Activated CD8-positive, alpha-beta memory T cell treated with anti-CD3 and anti-CD28 coated beads, Interleukin-2, amount 50 U/mL, for 1 hour (primary cell): ENCODE results near the gene CCNJ.
"Not testable (repeated sequence)": the region's sequence is repeated elsewhere in the genome, so short reads cannot be mapped to it uniquely, and the experiment has no call there.

ENCODE experiments used
- DNase-seq: peaks from one replicate; pipeline ENCODE4 v3.0.0-alpha.2; 2020; ENCODE audit errors: extremely low read depth

The CCNJ gene

GRCh38 chr10:96043033-96043892 lies at the start of gene CCNJ:
CCNJ (plus strand) TSS chr10:96043583; CDS start chr10:96044394, 811 bp downstream.
- DNase-seq: peak; percentile 41

- DNase-seq: not testable (repeated sequence)
These were observed 49.0 kb upstream of the CCNJ start for GRCh38 chr10:95994376-95994775.

- no peak for DNase-seq
These were observed 45.1 kb upstream of the CCNJ start for GRCh38 chr10:95998255-95998784.

- DNase-seq: no peak
These were observed 29.4 kb upstream of the CCNJ start for GRCh38 chr10:96013956-96014355.

DNA sequence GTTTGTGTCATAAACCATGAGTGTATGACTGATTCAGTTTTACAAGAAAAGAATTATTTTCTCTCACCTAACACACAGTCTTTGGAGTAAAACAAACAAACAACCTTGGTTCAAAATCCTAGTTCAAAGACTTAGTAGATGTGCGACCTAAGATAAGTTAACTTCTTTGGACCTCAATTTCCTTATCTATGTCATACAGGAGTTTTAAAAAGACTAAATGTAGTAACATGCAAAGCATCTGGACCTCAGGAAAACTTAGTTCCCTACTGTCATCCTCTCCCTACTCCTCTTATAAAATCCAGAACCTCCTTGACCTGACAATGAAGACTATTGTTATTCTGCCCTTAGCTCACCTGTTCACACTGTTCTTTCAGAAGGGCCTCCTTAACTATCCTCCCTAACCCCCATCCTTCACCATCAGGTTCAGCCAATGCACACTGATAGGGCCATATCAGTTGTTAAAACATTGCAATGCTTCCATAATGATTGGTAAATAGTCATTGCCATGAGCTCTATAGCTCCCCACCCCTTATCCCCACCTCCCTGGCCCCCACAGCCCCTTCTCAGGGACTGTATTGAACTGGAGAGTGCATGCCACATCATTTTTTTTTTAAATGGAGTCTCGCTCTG lies 28.8 kb upstream of the CCNJ start:
- DNase-seq: no peak

GRCh38 chr10:96017191-96017687 lies 26.1 kb upstream of the CCNJ start:
- DNase-seq: peak; percentile 8

DNA sequence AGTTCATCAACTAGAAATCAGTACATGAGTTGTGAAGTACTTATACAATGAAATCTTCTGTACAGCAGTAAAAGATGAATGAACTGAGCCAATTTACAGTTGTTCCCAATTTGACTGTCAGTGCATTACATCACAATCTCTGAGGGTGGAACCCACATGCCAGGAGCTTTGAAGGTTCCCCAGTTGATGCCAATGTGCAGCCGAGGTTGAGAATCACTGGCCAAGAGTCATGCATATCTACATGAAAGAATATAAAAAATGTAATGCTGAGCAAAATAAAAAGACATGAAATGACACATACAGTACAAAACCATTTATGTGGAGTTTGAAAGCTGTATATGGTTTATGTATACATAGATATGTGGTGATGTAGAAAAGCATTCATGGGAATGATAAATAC lies 22.1 kb upstream of the CCNJ start:
- DNase-seq: no peak

- no peak for DNase-seq
These were observed 20.6 kb upstream of the CCNJ start for GRCh38 chr10:96022739-96023138.

GRCh38 chr10:96023168-96023567 lies 20.2 kb upstream of the CCNJ start:
- DNase-seq: no peak

- DNase-seq: no peak
These were observed 17.8 kb upstream of the CCNJ start for GRCh38 chr10:96025566-96025965.

DNA sequence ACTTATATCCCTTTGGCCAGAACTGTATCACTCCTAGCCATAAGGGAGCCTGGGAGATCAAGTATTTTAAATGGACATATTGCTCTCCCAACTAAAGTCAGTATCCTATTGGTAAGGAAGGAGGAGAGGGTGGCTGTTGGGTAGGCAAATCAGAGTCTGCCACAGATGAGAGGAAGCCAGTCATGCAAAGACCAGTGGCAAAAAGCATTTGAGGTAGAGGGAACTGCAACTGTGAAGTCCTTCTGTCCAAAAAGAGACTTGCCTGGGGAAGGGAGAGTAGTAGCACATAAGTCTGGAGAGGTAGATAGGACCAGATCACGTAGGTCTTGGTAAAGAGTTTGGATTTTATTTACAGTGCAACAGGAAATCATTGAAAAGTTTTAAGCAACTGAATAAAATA lies 8.8 kb upstream of the CCNJ start:
- DNase-seq: no peak

- DNase-seq: no peak
These were observed 4.7 kb upstream of the CCNJ start for GRCh38 chr10:96038476-96039387.

DNA sequence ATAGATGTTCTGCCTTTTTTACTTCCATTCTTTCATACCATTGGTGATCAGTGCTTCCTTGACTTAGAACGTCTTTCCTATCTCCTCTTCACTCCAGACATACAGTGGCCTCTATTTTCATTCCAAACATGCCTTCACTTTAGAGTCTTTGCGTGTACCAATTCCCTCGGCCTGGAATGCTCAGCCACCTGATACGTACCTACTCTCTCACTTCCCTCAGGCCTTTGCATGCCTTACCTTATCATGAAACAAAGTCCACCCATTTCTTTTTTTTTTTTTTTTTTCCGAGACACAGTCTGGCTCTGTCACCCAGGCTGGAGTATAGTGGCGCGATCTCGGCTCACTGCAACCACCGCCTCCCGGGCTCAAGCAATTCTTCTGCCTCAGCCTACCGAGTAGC lies 2.2 kb upstream of the CCNJ start:
- no peak for DNase-seq

GRCh38 chr10:96043893-96044715 lies 721 bp downstream of the CCNJ start:
- no peak for DNase-seq

GRCh38 chr10:96044736-96045135 lies 1.4 kb downstream of the CCNJ start:
- no peak for DNase-seq

DNA sequence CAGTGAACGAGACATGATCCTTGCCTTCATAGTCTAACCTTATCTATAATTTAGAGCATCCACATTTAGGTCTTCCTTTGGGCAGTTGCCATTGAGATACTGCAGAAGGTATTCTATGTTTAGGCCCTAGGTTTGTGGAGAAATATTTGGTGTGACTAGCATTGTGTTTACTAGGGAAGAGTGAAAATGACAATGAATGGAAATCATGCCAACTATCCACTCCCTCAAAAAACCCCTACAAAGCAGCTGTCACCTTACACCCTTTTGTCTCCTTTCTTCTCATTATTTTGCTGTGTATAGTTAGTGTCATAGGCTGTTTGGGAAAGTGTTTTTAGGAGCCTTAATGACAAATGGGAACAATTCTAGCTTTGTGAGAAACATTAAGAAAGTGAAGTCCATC lies 3.2 kb downstream of the CCNJ start:
- DNase-seq: no peak

DNA sequence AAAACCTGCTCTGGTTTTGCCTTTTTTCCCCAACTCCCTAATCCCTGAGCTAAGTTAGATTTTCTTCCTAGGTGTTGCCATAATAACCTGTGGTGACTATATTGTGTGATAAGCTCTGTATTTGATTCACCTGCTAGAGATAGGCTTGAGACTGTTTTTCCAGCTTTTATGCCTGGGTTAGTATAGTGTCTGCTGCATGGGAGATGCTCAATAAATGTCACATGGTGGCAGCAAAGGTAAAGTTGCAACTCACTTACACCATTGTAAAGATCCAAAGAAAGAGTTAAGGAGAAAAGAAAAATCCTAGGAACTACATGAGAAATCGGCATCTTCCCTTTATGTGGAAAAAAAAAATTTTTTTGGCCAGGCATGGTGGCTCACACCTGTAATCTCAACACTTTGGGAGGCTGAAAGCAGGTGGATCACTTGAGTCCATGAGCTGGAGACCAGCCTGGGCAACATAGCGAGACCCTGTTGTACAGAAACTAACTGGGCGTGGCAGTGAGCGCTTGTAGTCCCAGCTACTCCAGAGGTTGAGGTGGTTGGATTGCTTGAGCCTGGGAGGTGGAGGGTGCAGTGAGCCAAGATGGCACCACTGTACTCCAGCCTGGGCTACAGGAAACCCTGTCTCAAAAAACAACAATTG lies 3.7 kb downstream of the CCNJ start:
- no peak for DNase-seq

- DNase-seq: not testable (repeated sequence)
These were observed 4.5 kb downstream of the CCNJ start for GRCh38 chr10:96047925-96048324.

- DNase-seq: no peak
These were observed 6.0 kb downstream of the CCNJ start for GRCh38 chr10:96049340-96049739.

- no peak for DNase-seq
These were observed 10.6 kb downstream of the CCNJ start for GRCh38 chr10:96053985-96054384.
